NT2/D1 (cell line): ENCODE results near the gene ETS1.

Source experiments
- SUZ12 ChIP-seq: IDR thresholded peaks from 2 replicates; pipeline ENCODE4 v1.6.1; 2011; ENCODE audit not compliant: insufficient read length, insufficient read depth; ENCODE audit errors: extremely low read depth
- YY1 ChIP-seq: IDR thresholded peaks from 2 replicates; pipeline ENCODE4 v1.6.1; 2011; ENCODE audit not compliant: insufficient read length, insufficient read depth
- ZNF274 ChIP-seq: IDR thresholded peaks from 2 replicates; pipeline ENCODE4 v1.6.1; 2011; ENCODE audit warnings: mild to moderate bottlenecking, low read depth, low read length

- TF ChIP-seq SUZ12 (no peak), ZNF274 (no peak), YY1 (no peak)
Measured at GRCh38 chr11:128434411-128434810, 152.9 kb downstream of the ETS1 start.
